Caki2 (cell line): ENCODE measurements around the gene PKLR. TPM values are rescaled to one million over a fixed set of nuclear protein-coding genes. Genes with fewer than 3 reads are reported as not detected.
"Not testable (repeated sequence)": the region's sequence is repeated elsewhere in the genome, so short reads cannot be mapped to it uniquely, and the experiment has no call there.

Experiments used
- DNase-seq: peaks from one replicate; pipeline ENCODE4 v3.0.0-alpha.2; 2015; ENCODE audit warnings: low read depth
- in situ Hi-C: cut with HindIII; loops from 2 replicates; pipeline ENCODE4 v1.10.0; 2016; ENCODE audit warnings: low sequenced_read_pairs, low pct_unique_long_range_greater_than_20kb, mixed read lengths
- total RNA-seq: library from RNA; depleted of rRNA; stranded (reverse); fragments of >200 nt; shearing (Covaris generic); gene quantifications from 2 replicates; pipeline ENCODE4 v1.2.3, GENCODE V29; 2014; ENCODE audit warnings: low replicate concordance; rRNA removed

The PKLR gene
- total RNA-seq: not detected in 2 replicates

- DNase-seq: no peak
- in situ Hi-C loops: no loop called here
Measured at GRCh38 chr1:155301342-155301841, at the start of gene PKLR. Gene PKLR, minus strand, starts transcription at chr1:155301438. Its CDS starts 43 bp downstream, at chr1:155301395.

- in situ Hi-C loops: no loop called here
- DNase-seq: no peak
Measured at GRCh38 chr1:155342842-155343241, 41.6 kb upstream of the PKLR start.

GRCh38 chr1:155339515-155340097, 38.4 kb upstream of the PKLR start:
- no peak for DNase-seq

GRCh38 chr1:155334962-155335361, 33.7 kb upstream of the PKLR start:
- peak; percentile 20 for DNase-seq
- in situ Hi-C loops: no loop called here

More at GRCh38 chr1:155339515-155340097, 38.4 kb upstream of the PKLR start:
- in situ Hi-C loops: no loop called here

GRCh38 chr1:155329980-155330598, 28.9 kb upstream of the PKLR start:
- in situ Hi-C loops: no loop called here
- no peak for DNase-seq

- in situ Hi-C loops, DNase-seq: not testable (repeated sequence)
Measured at GRCh38 chr1:155328856-155329255, 27.6 kb upstream of the PKLR start.

- DNase-seq: no peak
- in situ Hi-C loops: no loop called here
Measured at GRCh38 chr1:155327981-155328380, 26.7 kb upstream of the PKLR start.

- in situ Hi-C loops: no loop called here
- DNase-seq: no peak
Measured at GRCh38 chr1:155326631-155327037, 25.4 kb upstream of the PKLR start.

GRCh38 chr1:155326020-155326526, 24.8 kb upstream of the PKLR start:
- no peak for DNase-seq
- in situ Hi-C loops: no loop called here

- in situ Hi-C loops: no loop called here
- DNase-seq: no peak
Measured at GRCh38 chr1:155325603-155325893, 24.3 kb upstream of the PKLR start.

GRCh38 chr1:155324717-155325602, 23.7 kb upstream of the PKLR start:
- in situ Hi-C loops: no loop called here
- peak; percentile 64 for DNase-seq

GRCh38 chr1:155324037-155324716, 22.9 kb upstream of the PKLR start:
- in situ Hi-C loops: no loop called here
- DNase-seq: peak; percentile 99

GRCh38 chr1:155323729-155324036, 22.4 kb upstream of the PKLR start:
- DNase-seq: peak; percentile 95
- in situ Hi-C loops: no loop called here

GRCh38 chr1:155322953-155323728, 21.9 kb upstream of the PKLR start:
- peak; percentile 99 for DNase-seq

GRCh38 chr1:155322571-155322952, 21.3 kb upstream of the PKLR start:
- DNase-seq: no peak
- in situ Hi-C loops: no loop called here

More at GRCh38 chr1:155322953-155323728, 21.9 kb upstream of the PKLR start:
- in situ Hi-C loops: no loop called here

GRCh38 chr1:155321639-155322503, 20.6 kb upstream of the PKLR start:
- in situ Hi-C loops: no loop called here
- DNase-seq: no peak
